SK-N-SH (cell line): ENCODE measurements around the gene STIM1. TPM values are rescaled to one million over a fixed set of nuclear protein-coding genes. Genes with fewer than 3 reads are reported as not detected.

Source experiments
- CTCF ChIA-PET: fragments of 300-600, 350-600 bp; formaldehyde crosslinking; extraction: SDS; loops from one replicate; lab custom pipeline; 2021; lab: Yijun Ruan, JAX
- POLR2A ChIA-PET: fragments of 350-600 bp; sonication (Branson Sonifier 250); formaldehyde crosslinking; extraction: SDS; loops from one replicate; lab custom pipeline; 2020; ENCODE audit warnings: antibody characterized with exemption, inconsistent platforms; lab: Yijun Ruan, JAX
- DNase-seq: peaks from one replicate; pipeline ENCODE4 v3.0.0; 2012
- H2AFZ ChIP-seq: fragments of 200-600 bp; sonication (generic); 2 replicates; pipeline ENCODE4 v1.8.1; 2016; ENCODE audit warnings: antibody characterized with exemption, mild to moderate bottlenecking, low read depth
- H3F3A ChIP-seq: fragments of 200-600 bp; sonication (generic); replicated peaks from 2 replicates; pipeline ENCODE3; 2016; ENCODE audit warnings: antibody characterized with exemption, mild to moderate bottlenecking; ENCODE audit not compliant: insufficient read depth
- H3K27ac ChIP-seq, 2 experiments: fragments of 200-500 bp in 1 of 2; fragments of 200-600 bp in 1 of 2; sonication (Bioruptor generic) in 1 of 2; sonication (generic), shearing (Covaris generic) in 1 of 2; 2 replicates each; pipeline versions ENCODE4 v1.5.1 to v1.6.1; 2014 to 2016; ENCODE audit warnings: low read depth in 2 of 2, inconsistent platforms in 1 of 2, low read length in 1 of 2, mild to moderate bottlenecking in 1 of 2, mixed read lengths in 1 of 2
- H3K27me3 ChIP-seq: fragments of 200-600 bp; sonication (generic), shearing (Covaris generic); 2 replicates; pipeline ENCODE4 v1.6.1; 2016; ENCODE audit warnings: mixed run types; ENCODE audit not compliant: insufficient read depth
- H3K36me3 ChIP-seq, 2 experiments: fragments of 200-500 bp in 1 of 2; fragments of 200-600 bp in 1 of 2; sonication (Bioruptor generic) in 1 of 2; sonication (generic) in 1 of 2; replicated peaks in 1 of 2; 2 replicates each; pipeline versions ENCODE3 to v1.5.1; 2014 to 2016; ENCODE audit warnings: low read length in 1 of 2, mild to moderate bottlenecking in 1 of 2; ENCODE audit not compliant: insufficient read depth in 2 of 2, control insufficient read depth in 1 of 2
- H3K4me1 ChIP-seq, 2 experiments: fragments of 200-500 bp in 1 of 2; fragments of 200-600 bp in 1 of 2; sonication (Bioruptor generic) in 1 of 2; sonication (generic), shearing (Covaris generic) in 1 of 2; 2 replicates each; pipeline versions ENCODE4 v1.5.1 to v1.6.1; 2014 to 2016; ENCODE audit warnings: low read depth in 1 of 2, low read length in 1 of 2, mixed run types in 1 of 2; ENCODE audit not compliant: insufficient read depth in 2 of 2, control insufficient read depth in 1 of 2
- H3K4me2 ChIP-seq: fragments of 200-600 bp; sonication (generic), shearing (Covaris generic); 2 replicates; pipeline ENCODE4 v1.6.1; 2017; ENCODE audit warnings: mixed run types
- H3K4me3 ChIP-seq, 2 experiments: fragments of 200-500 bp in 1 of 2; fragments of 200-600 bp in 1 of 2; sonication (Bioruptor generic) in 1 of 2; sonication (generic), shearing (Covaris generic) in 1 of 2; 2 replicates each; pipeline versions ENCODE4 v1.5.1 to v1.8.1; 2014 to 2016; ENCODE audit warnings: low read depth in 2 of 2, inconsistent platforms in 1 of 2, low read length in 1 of 2, mild to moderate bottlenecking in 1 of 2, mixed read lengths in 1 of 2, moderate library complexity in 1 of 2
- H3K79me2 ChIP-seq: fragments of 200-600 bp; sonication (generic); 2 replicates; pipeline ENCODE4 v1.8.1; 2017; ENCODE audit warnings: mild to moderate bottlenecking; ENCODE audit not compliant: insufficient read depth
- H3K9ac ChIP-seq: fragments of 200-600 bp; sonication (generic); 2 replicates; pipeline ENCODE4 v1.6.1; 2017; ENCODE audit warnings: mixed run types
- H3K9me2 ChIP-seq: fragments of 200-600 bp; sonication (generic); 2 replicates; pipeline ENCODE4 v1.6.1; 2017; ENCODE audit warnings: mixed run types
- H3K9me3 ChIP-seq: fragments of 200-600 bp; sonication (generic); 2 replicates; pipeline ENCODE4 v1.6.1; 2017; ENCODE audit warnings: mixed run types, mild to moderate bottlenecking, moderate library complexity
- H4K20me1 ChIP-seq: fragments of 200-600 bp; sonication (generic); 2 replicates; pipeline ENCODE4 v1.6.1; 2017; ENCODE audit warnings: mild to moderate bottlenecking, mixed run types; ENCODE audit not compliant: insufficient read depth
- CHD2 ChIP-seq: fragments of 150-350 bp; IDR thresholded peaks from 2 replicates; pipeline ENCODE4 v1.6.1; 2018; ENCODE audit warnings: low read length; ENCODE audit not compliant: partially characterized antibody
- ELF1 ChIP-seq: IDR thresholded peaks from 2 replicates; pipeline ENCODE4 v1.4.0; 2012
- EP300 ChIP-seq, 2 experiments: IDR thresholded peaks; 2 replicates each; pipeline versions ENCODE4 v1.4.0 to v1.6.1; 2012; ENCODE audit warnings: borderline replicate concordance in 1 of 2, low read depth in 1 of 2, low read length in 1 of 2
- EZH2phosphoT487 ChIP-seq: fragments of 200-600 bp; sonication (generic); IDR thresholded peaks from 2 replicates; pipeline ENCODE4 v1.6.1; 2017; ENCODE audit warnings: low read depth, mixed run types, mild to moderate bottlenecking, antibody characterized with exemption, moderate library complexity, borderline replicate concordance
- FOXJ3 ChIP-seq: sonication (generic); formaldehyde crosslinking; IDR thresholded peaks from 2 replicates; pipeline ENCODE4 v1.5.1; 2020; ENCODE audit warnings: mild to moderate bottlenecking, missing genetic modification reagents
- FOXM1 ChIP-seq: IDR thresholded peaks from 2 replicates; pipeline ENCODE4 v1.4.0; 2012; ENCODE audit warnings: low read depth, mild to moderate bottlenecking
- GABPA ChIP-seq: IDR thresholded peaks from 2 replicates; pipeline ENCODE4 v1.4.0; 2012; ENCODE audit warnings: low read depth, mild to moderate bottlenecking
- IRF3 ChIP-seq: fragments of 150-350 bp; IDR thresholded peaks from 2 replicates; pipeline ENCODE4 v1.6.1; 2016; ENCODE audit warnings: mild to moderate bottlenecking, low read depth, low read length
- JUND ChIP-seq: IDR thresholded peaks from 2 replicates; pipeline ENCODE4 v1.4.0; 2012
- NFIC ChIP-seq: IDR thresholded peaks from 2 replicates; pipeline ENCODE4 v1.4.0; 2012; ENCODE audit warnings: borderline replicate concordance
- NRF1 ChIP-seq: IDR thresholded peaks from 2 replicates; pipeline ENCODE4 v1.6.1; 2012; ENCODE audit warnings: low read depth, mild to moderate bottlenecking, low read length
- PBX3 ChIP-seq: IDR thresholded peaks from 2 replicates; pipeline ENCODE4; 2012
- RAD21 ChIP-seq: IDR thresholded peaks from 2 replicates; pipeline ENCODE4 v1.6.1; 2012; ENCODE audit warnings: mild to moderate bottlenecking, low read length
- RCOR1 ChIP-seq: fragments of 150-350 bp; IDR thresholded peaks from 2 replicates; pipeline ENCODE4 v1.6.1; 2017; ENCODE audit warnings: antibody characterized with exemption, low read length
- RFX5 ChIP-seq: IDR thresholded peaks from 2 replicates; pipeline ENCODE4 v1.6.1; 2012; ENCODE audit warnings: mild to moderate bottlenecking, improper control_type of control experiment, low read length
- RXRA ChIP-seq: IDR thresholded peaks from 2 replicates; pipeline ENCODE4 v1.4.0; 2012; ENCODE audit warnings: low read depth, mild to moderate bottlenecking, borderline replicate concordance
- SIN3A ChIP-seq: IDR thresholded peaks from 2 replicates; pipeline ENCODE4 v1.6.1; 2012; ENCODE audit warnings: low read depth, mild to moderate bottlenecking, low read length, moderate library complexity, borderline replicate concordance
- TAF1 ChIP-seq: IDR thresholded peaks from 2 replicates; pipeline ENCODE4 v1.6.1; 2012; ENCODE audit warnings: low read depth, mild to moderate bottlenecking, low read length, moderate library complexity, borderline replicate concordance
- TCF12 ChIP-seq: IDR thresholded peaks from 2 replicates; pipeline ENCODE4 v1.4.0; 2012
- TEAD4 ChIP-seq: IDR thresholded peaks from 2 replicates; pipeline ENCODE4 v1.4.0; 2012; ENCODE audit warnings: mild to moderate bottlenecking, borderline replicate concordance; ENCODE audit not compliant: insufficient read depth
- USF1 ChIP-seq: IDR thresholded peaks from 2 replicates; pipeline ENCODE4 v1.4.0; 2012; ENCODE audit warnings: low read depth, borderline replicate concordance
- YY1 ChIP-seq: IDR thresholded peaks from 2 replicates; pipeline ENCODE4 v1.4.0; 2012; ENCODE audit warnings: low read depth, mild to moderate bottlenecking
- ZBTB33 ChIP-seq: IDR thresholded peaks from 2 replicates; pipeline ENCODE4 v1.4.0; 2012; ENCODE audit warnings: low read depth, borderline replicate concordance
- WGBS: methylation state at CpG from one replicate; pipeline ENCODE4 v1.1.6; 2017; ENCODE audit warnings: low lambda C conversion rate; 5-methylcytosine and 5-hydroxymethylcytosine counted together
- polyA plus RNA-seq, 3 experiments: library from polyadenylated mRNA; depleted of rRNA; stranded (reverse); fragments of >200 nt; gene quantifications; 2 replicates each; pipeline ENCODE4 v1.2.3, GENCODE V29; 2012

The STIM1 gene
- polyA plus RNA-seq, 1 of the 3 experiments (the other 2 are of a cell fraction): 29.5 TPM

GRCh38 chr11:3972431-3972830 lies 117.0 kb downstream of the STIM1 start (continued):
- TF ChIP-seq SIN3A: no peak

GRCh38 chr11:3977078-3977477 lies 121.6 kb downstream of the STIM1 start:
- ChIA-PET POLR2A (no interaction called here), CTCF (interaction anchor here (0.6 to 1.8 kb wide), 2 partner anchors 122 to 420 kb away, joined by 3 to 7 read pairs; partner anchors contain the start of gene STIM1)
- Histone ChIP-seq H3K27ac (no peak overlapping the region), H3K4me2 (no peak overlapping the region), H3K9me3 (no peaks in the 10 kb centered on the region), H3K4me1 (no peaks in the 10 kb centered on the region), H3K36me3 (no peaks in the 10 kb centered on the region), H3K9me2 (no peaks in the 10 kb centered on the region), H3K27me3 (no peaks in the 10 kb centered on the region), H3K4me3 (no peak overlapping the region), H3K79me2 (no peaks in the 10 kb centered on the region), H3K9ac (no peak overlapping the region), H2AFZ (no peak overlapping the region), H4K20me1 (no peaks in the 10 kb centered on the region), H3F3A (no peaks in the 10 kb centered on the region)
- TF ChIP-seq RAD21 (no peak), JUND (no peak), SIN3A (no peak), ZBTB33 (no peak), RCOR1 (no peak), FOXJ3 (no peak)
- 90% methylated on average over 1 of the region's 1 CpG for WGBS
- DNase-seq: no peak

- Histone ChIP-seq H3K27ac (no peak overlapping the region), H3K27me3 (no peaks in the 10 kb centered on the region), H3K79me2 (no peaks in the 10 kb centered on the region), H3K9me2 (no peaks in the 10 kb centered on the region), H2AFZ (no peak overlapping the region), H3K4me3 (no peak overlapping the region), H3K4me1 (peaks cover 0 to 2% of the 10 kb centered on the region in 2 experiments; a peak in 1 of 4 replicates), H4K20me1 (no peaks in the 10 kb centered on the region), H3K36me3 (no peaks in the 10 kb centered on the region)
- ChIA-PET POLR2A (no interaction called here), CTCF (interaction anchor here (3.2 kb wide), 1 partner anchor 91 kb away, joined by 9 read pairs; no protein-coding TSS in a partner anchor)
- WGBS: 94% methylated on average over 9 of the region's 9 CpGs
- no peak for TF ChIP-seq IRF3
- no peak for TF ChIP-seq JUND
- no peak for TF ChIP-seq PBX3
- TF ChIP-seq TAF1: no peak
- TF ChIP-seq USF1: no peak
- TF ChIP-seq EZH2phosphoT487: no peak
- no peak for TF ChIP-seq RFX5
- TF ChIP-seq ELF1: no peak
- no peak for TF ChIP-seq GABPA
- TF ChIP-seq CHD2: no peak
- no peak for TF ChIP-seq EP300 (IDR thresholded peaks at IDR 0.05; ENCODE audit: borderline replicate concordance in 1 of 2, low read depth in 1 of 2, low read length in 1 of 2)
- TF ChIP-seq FOXJ3: no peak
- TF ChIP-seq NFIC: no peak
- no peak for TF ChIP-seq YY1
- no peak for TF ChIP-seq RXRA
- TF ChIP-seq TEAD4: no peak
- TF ChIP-seq NRF1: no peak
- no peak for TF ChIP-seq TCF12
- TF ChIP-seq FOXM1: no peak
- TF ChIP-seq RCOR1: no peak
- TF ChIP-seq, all 33 proteins: peak for 0
- H3K9me3 ChIP-seq: no peaks in the 10 kb centered on the region
- H3F3A ChIP-seq: no peaks in the 10 kb centered on the region
- no peak for DNase-seq
- no peak overlapping the region for H3K9ac ChIP-seq
- no peak overlapping the region for H3K4me2 ChIP-seq
Observed at GRCh38 chr11:3981084-3981633, 125.7 kb downstream of the STIM1 start.
